Measurements from ENCODE around the gene LITAF. TPM values are rescaled to one million over a fixed set of nuclear protein-coding genes. Genes with fewer than 3 reads are reported as not detected.

LITAF gene
- polyA plus RNA-seq, 2 of the 4 experiments (the other 2 are of a cell fraction) = 197 to 227 TPM

DNA sequence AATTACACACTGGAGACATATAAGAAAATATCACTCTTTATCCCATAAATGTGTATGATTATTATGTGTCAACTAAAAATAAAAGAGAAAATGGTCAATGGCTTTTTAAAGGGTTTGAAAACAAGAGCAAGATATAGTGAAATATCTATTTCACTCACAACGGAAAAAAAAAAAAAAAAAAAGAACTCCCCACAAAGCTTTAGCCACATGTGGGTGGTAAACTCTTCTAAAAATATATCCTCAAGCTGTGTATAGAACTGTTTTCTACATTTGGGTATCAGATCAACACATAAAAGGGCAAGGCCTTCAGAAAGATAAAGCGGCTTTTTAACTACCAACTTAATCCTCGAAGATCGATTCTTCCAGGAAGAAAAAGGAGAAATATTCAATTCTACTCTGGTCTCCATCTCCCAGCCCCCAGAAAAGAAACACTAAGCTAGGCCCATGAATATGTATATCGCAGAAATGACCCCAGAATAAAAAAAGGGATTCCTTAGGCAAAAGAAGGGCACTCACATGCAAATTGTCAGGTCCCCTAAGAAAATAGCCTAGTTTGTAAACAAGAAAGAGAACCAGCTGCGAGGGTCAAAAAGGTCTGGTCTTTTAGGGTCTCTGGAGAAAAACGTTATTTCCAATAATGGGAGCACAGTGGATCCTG is 4.4 kb downstream of the LITAF start:
- FAIRE-seq (no peak), DNase-seq (ENCODE audit: low read depth in 1 of 2, low spot score in 1 of 2) (no peak), ATAC-seq (no peak)
- ChIA-PET POLR2A (interaction anchor here (2.5 kb wide), 1 partner anchor 58 kb away, joined by 10 read pairs; no protein-coding TSS in a partner anchor), CTCF (interaction anchor here (0.8 to 1.6 kb wide), 7 partner anchors 50 to 326 kb away, joined by 3 to 4 read pairs (median 4); partner anchors contain the start of gene SOCS1)
- Histone ChIP-seq H3K9me3 (no peaks in the 10 kb centered on the region), H3K27ac (peak overlapping the region in 1 of 2 experiments; percentile 100; a peak in 4 of 6 replicates), H3K4me2 (peak overlapping the region; percentile 97), H3K4me1 (peaks cover 61% of the 10 kb centered on the region), H3K4me3 (no peak overlapping the region; the same call in 2 of the 3 replicates)
- 78% methylated on average over 7 of the region's 7 CpGs for WGBS (ENCODE audit: missing lambda C conversion rate)
- TF ChIP-seq CBX8 (IDR thresholded peaks at IDR 0.05) (no peak), HOXA7 (CRISPR knock-in tag; IDR thresholded peaks at IDR 0.05) (no peak), ZNF302 (CRISPR knock-in tag; IDR thresholded peaks at IDR 0.05) (no peak), TFCP2L1 (CRISPR knock-in tag; IDR thresholded peaks at IDR 0.05) (no peak), RARB (CRISPR knock-in tag; IDR thresholded peaks at IDR 0.05) (no peak), NR3C1 (IDR thresholded peaks at IDR 0.05) (no peak), SMC3 (IDR thresholded peaks at IDR 0.05) (no peak), CHD2 (IDR thresholded peaks at IDR 0.05; ENCODE audit: low read length, partially characterized antibody) (no peak), CHD4 (IDR thresholded peaks at IDR 0.05; ENCODE audit: borderline replicate concordance) (no peak), RNF2 (IDR thresholded peaks at IDR 0.05; ENCODE audit: borderline replicate concordance, low read depth) (no peak), KDM5A (IDR thresholded peaks at IDR 0.05) (no peak), SREBF2 (IDR thresholded peaks at IDR 0.05) (no peak), TP53 (CRISPR knock-in tag; IDR thresholded peaks at IDR 0.05) (no peak), EP300 (IDR thresholded peaks at IDR 0.05) (no peak), FOXS1 (CRISPR knock-in tag; IDR thresholded peaks at IDR 0.05) (no peak)
- TF ChIP-seq, protein P1, sequence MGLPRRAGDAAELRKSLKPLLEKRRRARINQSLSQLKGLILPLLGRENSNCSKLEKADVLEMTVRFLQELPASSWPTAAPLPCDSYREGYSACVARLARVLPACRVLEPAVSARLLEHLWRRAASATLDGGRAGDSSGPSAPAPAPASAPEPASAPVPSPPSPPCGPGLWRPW (IDR thresholded peaks at IDR 0.05) = no peak
- TF ChIP-seq, protein P2, sequence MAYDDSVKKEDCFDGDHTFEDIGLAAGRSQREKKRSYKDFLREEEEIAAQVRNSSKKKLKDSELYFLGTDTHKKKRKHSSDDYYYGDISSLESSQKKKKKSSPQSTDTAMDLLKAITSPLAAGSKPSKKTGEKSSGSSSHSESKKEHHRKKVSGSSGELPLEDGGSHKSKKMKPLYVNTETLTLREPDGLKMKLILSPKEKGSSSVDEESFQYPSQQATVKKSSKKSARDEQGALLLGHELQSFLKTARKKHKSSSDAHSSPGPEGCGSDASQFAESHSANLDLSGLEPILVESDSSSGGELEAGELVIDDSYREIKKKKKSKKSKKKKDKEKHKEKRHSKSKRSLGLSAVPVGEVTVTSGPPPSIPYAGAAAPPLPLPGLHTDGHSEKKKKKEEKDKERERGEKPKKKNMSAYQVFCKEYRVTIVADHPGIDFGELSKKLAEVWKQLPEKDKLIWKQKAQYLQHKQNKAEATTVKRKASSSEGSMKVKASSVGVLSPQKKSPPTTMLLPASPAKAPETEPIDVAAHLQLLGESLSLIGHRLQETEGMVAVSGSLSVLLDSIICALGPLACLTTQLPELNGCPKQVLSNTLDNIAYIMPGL (CRISPR knock-in tag; IDR thresholded peaks at IDR 0.05; ENCODE audit: borderline replicate concordance) = no peak
- TF ChIP-seq, protein P3, sequence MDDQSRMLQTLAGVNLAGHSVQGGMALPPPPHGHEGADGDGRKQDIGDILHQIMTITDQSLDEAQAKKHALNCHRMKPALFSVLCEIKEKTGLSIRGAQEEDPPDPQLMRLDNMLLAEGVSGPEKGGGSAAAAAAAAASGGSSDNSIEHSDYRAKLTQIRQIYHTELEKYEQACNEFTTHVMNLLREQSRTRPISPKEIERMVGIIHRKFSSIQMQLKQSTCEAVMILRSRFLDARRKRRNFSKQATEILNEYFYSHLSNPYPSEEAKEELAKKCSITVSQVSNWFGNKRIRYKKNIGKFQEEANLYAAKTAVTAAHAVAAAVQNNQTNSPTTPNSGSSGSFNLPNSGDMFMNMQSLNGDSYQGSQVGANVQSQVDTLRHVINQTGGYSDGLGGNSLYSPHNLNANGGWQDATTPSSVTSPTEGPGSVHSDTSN (IDR thresholded peaks at IDR 0.05) = no peak

DNA sequence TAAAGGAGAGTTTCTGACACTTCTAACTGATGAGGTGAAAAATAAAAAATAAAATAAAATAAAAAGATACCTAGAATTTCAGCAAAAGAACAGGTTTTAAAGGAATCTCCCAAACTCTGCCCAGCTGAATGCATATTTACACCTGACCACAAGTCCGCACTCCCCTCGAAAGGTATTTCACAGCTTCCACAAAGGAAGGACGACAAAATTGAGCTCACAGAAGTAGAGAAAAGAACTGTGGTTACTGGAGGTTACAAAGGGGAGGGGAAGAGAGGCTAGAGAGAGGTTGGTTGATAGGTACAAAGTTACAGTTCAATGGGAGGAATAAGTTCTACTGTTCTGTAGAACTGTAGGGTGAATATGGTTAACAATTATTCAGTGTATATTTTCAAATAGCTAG is 5.0 kb downstream of the LITAF start:
- no peaks in the 10 kb centered on the region for H3K9me3 ChIP-seq
- FAIRE-seq = no peak
- TF ChIP-seq NR3C1 (IDR thresholded peaks at IDR 0.05) (no peak), SREBF2 (IDR thresholded peaks at IDR 0.05) (no peak), RAD21 (conservative IDR thresholded peaks at IDR 0.05 in 1 of 2, IDR thresholded peaks at IDR 0.05 in 1 of 2) (no peak), ZSCAN20 (CRISPR knock-in tag; IDR thresholded peaks at IDR 0.05) (no peak)
- TF ChIP-seq, protein P4, sequence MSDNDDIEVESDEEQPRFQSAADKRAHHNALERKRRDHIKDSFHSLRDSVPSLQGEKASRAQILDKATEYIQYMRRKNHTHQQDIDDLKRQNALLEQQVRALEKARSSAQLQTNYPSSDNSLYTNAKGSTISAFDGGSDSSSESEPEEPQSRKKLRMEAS (IDR thresholded peaks at IDR 0.05) = no peak
- TF ChIP-seq, protein P5, sequence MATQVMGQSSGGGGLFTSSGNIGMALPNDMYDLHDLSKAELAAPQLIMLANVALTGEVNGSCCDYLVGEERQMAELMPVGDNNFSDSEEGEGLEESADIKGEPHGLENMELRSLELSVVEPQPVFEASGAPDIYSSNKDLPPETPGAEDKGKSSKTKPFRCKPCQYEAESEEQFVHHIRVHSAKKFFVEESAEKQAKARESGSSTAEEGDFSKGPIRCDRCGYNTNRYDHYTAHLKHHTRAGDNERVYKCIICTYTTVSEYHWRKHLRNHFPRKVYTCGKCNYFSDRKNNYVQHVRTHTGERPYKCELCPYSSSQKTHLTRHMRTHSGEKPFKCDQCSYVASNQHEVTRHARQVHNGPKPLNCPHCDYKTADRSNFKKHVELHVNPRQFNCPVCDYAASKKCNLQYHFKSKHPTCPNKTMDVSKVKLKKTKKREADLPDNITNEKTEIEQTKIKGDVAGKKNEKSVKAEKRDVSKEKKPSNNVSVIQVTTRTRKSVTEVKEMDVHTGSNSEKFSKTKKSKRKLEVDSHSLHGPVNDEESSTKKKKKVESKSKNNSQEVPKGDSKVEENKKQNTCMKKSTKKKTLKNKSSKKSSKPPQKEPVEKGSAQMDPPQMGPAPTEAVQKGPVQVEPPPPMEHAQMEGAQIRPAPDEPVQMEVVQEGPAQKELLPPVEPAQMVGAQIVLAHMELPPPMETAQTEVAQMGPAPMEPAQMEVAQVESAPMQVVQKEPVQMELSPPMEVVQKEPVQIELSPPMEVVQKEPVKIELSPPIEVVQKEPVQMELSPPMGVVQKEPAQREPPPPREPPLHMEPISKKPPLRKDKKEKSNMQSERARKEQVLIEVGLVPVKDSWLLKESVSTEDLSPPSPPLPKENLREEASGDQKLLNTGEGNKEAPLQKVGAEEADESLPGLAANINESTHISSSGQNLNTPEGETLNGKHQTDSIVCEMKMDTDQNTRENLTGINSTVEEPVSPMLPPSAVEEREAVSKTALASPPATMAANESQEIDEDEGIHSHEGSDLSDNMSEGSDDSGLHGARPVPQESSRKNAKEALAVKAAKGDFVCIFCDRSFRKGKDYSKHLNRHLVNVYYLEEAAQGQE (IDR thresholded peaks at IDR 0.05) = no peak
- TF ChIP-seq, protein P3 (IDR thresholded peaks at IDR 0.05) = no peak
- peak overlapping the region in 1 of 2 experiments; percentile 37; a peak in 1 of 6 replicates for H3K27ac ChIP-seq
- no peak for DNase-seq (ENCODE audit: low read depth in 1 of 2, low spot score in 1 of 2)
- CTCF ChIA-PET = interaction anchor here (0.9 to 1.6 kb wide), 4 partner anchors 59 to 185 kb away, joined by 4 read pairs; no protein-coding TSS in a partner anchor
- POLR2A ChIA-PET = no interaction called here
- H3K4me3 ChIP-seq = no peak overlapping the region
- H3K4me2 ChIP-seq = peak overlapping the region; percentile 97; the same call in 2 of the 3 replicates
- 88% methylated on average over 3 of the region's 3 CpGs for WGBS (ENCODE audit: missing lambda C conversion rate)
- peaks cover 67% of the 10 kb centered on the region for H3K4me1 ChIP-seq
- no peak for ATAC-seq

Data from A549 (cell line).